Measurements from ENCODE around the gene DIAPH1. TPM values are rescaled to one million over a fixed set of nuclear protein-coding genes. Genes with fewer than 3 reads are reported as not detected.

The DIAPH1 gene
- total RNA-seq, 2 experiments from 2014 or later = 225 to 227 TPM

- H3K36me3 Mint-ChIP-seq = peaks cover 60% of the 10 kb centered on the region
- no peaks in the 10 kb centered on the region for H3K27me3 Mint-ChIP-seq
- POLR2A ChIA-PET = no interaction called here
- CTCF ChIA-PET = interaction anchor here (4.3 kb wide), 1 partner anchor 26 kb away, joined by 23 read pairs; no protein-coding TSS in a partner anchor
- intact Hi-C loops (cut with micrococcal nuclease) = loop anchor here (5.0 kb wide), 1 partner anchor 84 kb away; the partner anchor contains the start of gene PCDHGC3
- H3K9me3 Mint-ChIP-seq = no peaks in the 10 kb centered on the region
- H3K4me3 Mint-ChIP-seq = no peak overlapping the region
- DNase-seq = no peak
- peaks cover 43% of the 10 kb centered on the region for H3K4me1 Mint-ChIP-seq (ENCODE audit: low read depth)
- no peak overlapping the region for H3K27ac Mint-ChIP-seq
Observed at GRCh38 chr5:141560725-141561483, 57.9 kb downstream of the DIAPH1 start.

GRCh38 chr5:141560151-141560550 is 58.6 kb downstream of the DIAPH1 start:
- intact Hi-C loops (cut with micrococcal nuclease) = loop anchor here (5.0 kb wide), 1 partner anchor 83 kb away; the partner anchor contains the start of gene PCDHGC3
- Mint-ChIP-seq H3K27me3 (no peaks in the 10 kb centered on the region), H3K4me1 (ENCODE audit: low read depth) (peaks cover 43% of the 10 kb centered on the region), H3K4me3 (no peak overlapping the region), H3K27ac (no peak overlapping the region), H3K36me3 (peaks cover 56% of the 10 kb centered on the region), H3K9me3 (no peaks in the 10 kb centered on the region)
- ChIA-PET CTCF (interaction anchor here (4.3 kb wide), 1 partner anchor 25 kb away, joined by 23 read pairs; no protein-coding TSS in a partner anchor), POLR2A (no interaction called here)
- DNase-seq = no peak

- DNase-seq = no peak
- POLR2A ChIA-PET = no interaction called here
- intact Hi-C loops (cut with micrococcal nuclease) = loop anchor here (2.0 kb wide), 2 partner anchors 35 to 147 kb away; partner anchors contain the start of gene PCDHGA10
- H3K4me1 Mint-ChIP-seq (ENCODE audit: low read depth) = peaks cover 39% of the 10 kb centered on the region
- H3K27me3 Mint-ChIP-seq = no peaks in the 10 kb centered on the region
- H3K4me3 Mint-ChIP-seq = no peak overlapping the region
- H3K36me3 Mint-ChIP-seq = peaks cover 53% of the 10 kb centered on the region
- H3K9me3 Mint-ChIP-seq = no peaks in the 10 kb centered on the region
- CTCF ChIA-PET = interaction anchor here (1.5 to 4.3 kb wide), 5 partner anchors 10 to 146 kb away, joined by 3 to 33 read pairs (median 15); partner anchors contain the start of gene PCDHGA10
- H3K27ac Mint-ChIP-seq = no peak overlapping the region
Observed at GRCh38 chr5:141559461-141559860, 59.3 kb downstream of the DIAPH1 start.

- peaks cover 45% of the 10 kb centered on the region for H3K36me3 Mint-ChIP-seq
- H3K4me3 Mint-ChIP-seq = no peak overlapping the region
Observed at GRCh38 chr5:141558150-141558549, 60.6 kb downstream of the DIAPH1 start.

GRCh38 chr5:141557681-141558136 is 61.1 kb downstream of the DIAPH1 start:
- Mint-ChIP-seq H3K36me3 (peaks cover 41% of the 10 kb centered on the region), H3K4me3 (no peak overlapping the region), H3K27ac (peak overlapping the region; percentile 47), H3K4me1 (ENCODE audit: low read depth) (peaks cover 25% of the 10 kb centered on the region), H3K9me3 (no peaks in the 10 kb centered on the region), H3K27me3 (no peaks in the 10 kb centered on the region)
- DNase-seq = peak; percentile 84
- intact Hi-C loops (cut with micrococcal nuclease) = loop anchor here (2.0 kb wide), 2 partner anchors 33 to 145 kb away; partner anchors contain the start of gene PCDHGA10
- ChIA-PET CTCF (interaction anchor here (0.5 to 4.3 kb wide), 53 partner anchors 8 to 1157 kb away, joined by 3 to 33 read pairs (median 5); partner anchors contain the start of genes DIAPH1, HDAC3, PCDHB12 and PCDHB15), POLR2A (interaction anchor here (0.6 to 1.0 kb wide), 2 partner anchors 52 to 238 kb away, joined by 3 read pairs; no protein-coding TSS in a partner anchor)

More at GRCh38 chr5:141558150-141558549, 60.6 kb downstream of the DIAPH1 start:
- DNase-seq = no peak
- Mint-ChIP-seq H3K4me1 (ENCODE audit: low read depth) (peaks cover 29% of the 10 kb centered on the region), H3K27ac (peak overlapping the region; percentile 47), H3K9me3 (no peaks in the 10 kb centered on the region), H3K27me3 (no peaks in the 10 kb centered on the region)
- ChIA-PET CTCF (interaction anchor here (0.5 to 4.3 kb wide), 49 partner anchors 9 to 1157 kb away, joined by 3 to 33 read pairs (median 6); partner anchors contain the start of genes DIAPH1, HDAC3, PCDHB12 and PCDHB15), POLR2A (interaction anchor here (1.0 kb wide), 1 partner anchor 238 kb away, joined by 3 read pairs; no protein-coding TSS in a partner anchor)
- intact Hi-C loops (cut with micrococcal nuclease) = loop anchor here (2.0 kb wide), 2 partner anchors 33 to 145 kb away; partner anchors contain the start of gene PCDHGA10

GRCh38 chr5:141547921-141548320 is 70.9 kb downstream of the DIAPH1 start:
- H3K4me3 Mint-ChIP-seq = no peak overlapping the region
- no peak for DNase-seq
- peaks cover 46% of the 10 kb centered on the region for H3K36me3 Mint-ChIP-seq
- H3K9me3 Mint-ChIP-seq = peaks cover 12% of the 10 kb centered on the region
- intact Hi-C loops (cut with micrococcal nuclease) = no loop called here
- no peak overlapping the region for H3K27ac Mint-ChIP-seq
- no peaks in the 10 kb centered on the region for H3K27me3 Mint-ChIP-seq
- peaks cover 22% of the 10 kb centered on the region for H3K4me1 Mint-ChIP-seq (ENCODE audit: low read depth)
- CTCF ChIA-PET = interaction anchor here (0.6 to 1.9 kb wide), 5 partner anchors 10 to 118 kb away, joined by 3 to 15 read pairs (median 3); partner anchors contain the start of gene PCDHGA12
- POLR2A ChIA-PET = no interaction called here

- ChIA-PET CTCF (interaction anchor here (1.0 to 1.9 kb wide), 4 partner anchors 11 to 23 kb away, joined by 3 to 15 read pairs (median 4); no protein-coding TSS in a partner anchor), POLR2A (no interaction called here)
- peaks cover 21% of the 10 kb centered on the region for H3K4me1 Mint-ChIP-seq (ENCODE audit: low read depth)
- no peaks in the 10 kb centered on the region for H3K27me3 Mint-ChIP-seq
- intact Hi-C loops (cut with micrococcal nuclease) = no loop called here
- no peak overlapping the region for H3K27ac Mint-ChIP-seq
- H3K36me3 Mint-ChIP-seq = peaks cover 48% of the 10 kb centered on the region
- DNase-seq = no peak
- no peak overlapping the region for H3K4me3 Mint-ChIP-seq
- H3K9me3 Mint-ChIP-seq = peaks cover 12% of the 10 kb centered on the region
Observed at GRCh38 chr5:141547488-141547887, 71.3 kb downstream of the DIAPH1 start.

GRCh38 chr5:141543053-141543452 is 75.7 kb downstream of the DIAPH1 start:
- POLR2A ChIA-PET = no interaction called here
- no peak overlapping the region for H3K4me3 Mint-ChIP-seq
- CTCF ChIA-PET = interaction anchor here (0.7 to 1.4 kb wide), 2 partner anchors 21 to 129 kb away, joined by 3 to 9 read pairs; no protein-coding TSS in a partner anchor
- intact Hi-C loops (cut with micrococcal nuclease) = no loop called here
- no peak for DNase-seq
- H3K4me1 Mint-ChIP-seq (ENCODE audit: low read depth) = peaks cover 9% of the 10 kb centered on the region
- no peaks in the 10 kb centered on the region for H3K27me3 Mint-ChIP-seq
- H3K27ac Mint-ChIP-seq = no peak overlapping the region
- peaks cover 39% of the 10 kb centered on the region for H3K36me3 Mint-ChIP-seq
- peaks cover 11% of the 10 kb centered on the region for H3K9me3 Mint-ChIP-seq

GRCh38 chr5:141534492-141535213 is 84.1 kb downstream of the DIAPH1 start:
- POLR2A ChIA-PET = no interaction called here

GRCh38 chr5:141533897-141534296 is 84.9 kb downstream of the DIAPH1 start:
- peaks cover 22% of the 10 kb centered on the region for H3K36me3 Mint-ChIP-seq
- no peaks in the 10 kb centered on the region for H3K27me3 Mint-ChIP-seq
- ChIA-PET CTCF (interaction anchor here (0.7 to 4.1 kb wide), 8 partner anchors 10 to 136 kb away, joined by 3 to 27 read pairs (median 4); partner anchors contain the start of genes PCDHGA10, PCDHGA11, PCDHGA12 and PCDHGB5), POLR2A (no interaction called here)
- peaks cover 4% of the 10 kb centered on the region for H3K4me1 Mint-ChIP-seq (ENCODE audit: low read depth)
- DNase-seq = no peak
- H3K27ac Mint-ChIP-seq = no peak overlapping the region
- no peak overlapping the region for H3K4me3 Mint-ChIP-seq
- H3K9me3 Mint-ChIP-seq = no peaks in the 10 kb centered on the region
- intact Hi-C loops (cut with micrococcal nuclease) = no loop called here

More at GRCh38 chr5:141534492-141535213, 84.1 kb downstream of the DIAPH1 start:
- DNase-seq = no peak
- no peaks in the 10 kb centered on the region for H3K27me3 Mint-ChIP-seq
- intact Hi-C loops (cut with micrococcal nuclease) = no loop called here
- H3K9me3 Mint-ChIP-seq = no peaks in the 10 kb centered on the region
- peaks cover 24% of the 10 kb centered on the region for H3K36me3 Mint-ChIP-seq
- H3K4me1 Mint-ChIP-seq (ENCODE audit: low read depth) = peaks cover 4% of the 10 kb centered on the region
- no peak overlapping the region for H3K4me3 Mint-ChIP-seq
- CTCF ChIA-PET = interaction anchor here (0.6 to 4.1 kb wide), 6 partner anchors 10 to 316 kb away, joined by 3 to 27 read pairs (median 5); partner anchors contain the start of gene PCDHGA10
- no peak overlapping the region for H3K27ac Mint-ChIP-seq

GRCh38 chr5:141532726-141533125 is 86.1 kb downstream of the DIAPH1 start:
- Mint-ChIP-seq H3K27ac (no peak overlapping the region), H3K4me3 (no peak overlapping the region), H3K4me1 (ENCODE audit: low read depth) (peaks cover 4% of the 10 kb centered on the region), H3K9me3 (no peaks in the 10 kb centered on the region), H3K36me3 (peaks cover 32% of the 10 kb centered on the region), H3K27me3 (no peaks in the 10 kb centered on the region)
- intact Hi-C loops (cut with micrococcal nuclease) = no loop called here
- ChIA-PET CTCF (interaction anchor here (3.6 kb wide), 1 partner anchor 8 kb away, joined by 27 read pairs; no protein-coding TSS in a partner anchor), POLR2A (no interaction called here)
- DNase-seq = no peak
